Stomach (tissue), 4 donors: Measurements from ENCODE around the gene SPTAN1.
A peak's percentile ranks its signal among the peaks of the same experiment; 100 is the strongest.
"Not testable (repeated sequence)": the region's sequence is repeated elsewhere in the genome, so short reads cannot be mapped to it uniquely, and the experiment has no call there.

Experiments
- CTCF ChIP-seq, 7 experiments: fragments of 450-650 bp in 4 of 7; fragments of 200-600 bp in 3 of 7; sonication (generic) in 3 of 7; IDR thresholded peaks; one replicate each; pipeline ENCODE4 v1.5.1; 2016 to 2019; ENCODE audit warnings: antibody characterized with exemption in 7 of 7, control low read depth in 2 of 7, mild to moderate bottlenecking in 1 of 7
- POLR2A ChIP-seq, 4 donors: fragments of 450-650 bp; IDR thresholded peaks; one replicate each; pipeline ENCODE4 v1.6.1; 2016; ENCODE audit warnings: antibody characterized with exemption in 4 of 4, control low read depth in 2 of 4, mild to moderate bottlenecking in 1 of 4, moderate library complexity in 1 of 4

GRCh38 chr9:128648206-128648605 lies 95.8 kb downstream of the SPTAN1 start:
- TF ChIP-seq CTCF (IDR thresholded peaks at IDR 0.05), result peak in 2 of 7 experiments; percentile 9 to 18
- not testable (repeated sequence) for TF ChIP-seq POLR2A (IDR thresholded peaks at IDR 0.05)
